ENCODE data around the gene DEPP1.

DNA sequence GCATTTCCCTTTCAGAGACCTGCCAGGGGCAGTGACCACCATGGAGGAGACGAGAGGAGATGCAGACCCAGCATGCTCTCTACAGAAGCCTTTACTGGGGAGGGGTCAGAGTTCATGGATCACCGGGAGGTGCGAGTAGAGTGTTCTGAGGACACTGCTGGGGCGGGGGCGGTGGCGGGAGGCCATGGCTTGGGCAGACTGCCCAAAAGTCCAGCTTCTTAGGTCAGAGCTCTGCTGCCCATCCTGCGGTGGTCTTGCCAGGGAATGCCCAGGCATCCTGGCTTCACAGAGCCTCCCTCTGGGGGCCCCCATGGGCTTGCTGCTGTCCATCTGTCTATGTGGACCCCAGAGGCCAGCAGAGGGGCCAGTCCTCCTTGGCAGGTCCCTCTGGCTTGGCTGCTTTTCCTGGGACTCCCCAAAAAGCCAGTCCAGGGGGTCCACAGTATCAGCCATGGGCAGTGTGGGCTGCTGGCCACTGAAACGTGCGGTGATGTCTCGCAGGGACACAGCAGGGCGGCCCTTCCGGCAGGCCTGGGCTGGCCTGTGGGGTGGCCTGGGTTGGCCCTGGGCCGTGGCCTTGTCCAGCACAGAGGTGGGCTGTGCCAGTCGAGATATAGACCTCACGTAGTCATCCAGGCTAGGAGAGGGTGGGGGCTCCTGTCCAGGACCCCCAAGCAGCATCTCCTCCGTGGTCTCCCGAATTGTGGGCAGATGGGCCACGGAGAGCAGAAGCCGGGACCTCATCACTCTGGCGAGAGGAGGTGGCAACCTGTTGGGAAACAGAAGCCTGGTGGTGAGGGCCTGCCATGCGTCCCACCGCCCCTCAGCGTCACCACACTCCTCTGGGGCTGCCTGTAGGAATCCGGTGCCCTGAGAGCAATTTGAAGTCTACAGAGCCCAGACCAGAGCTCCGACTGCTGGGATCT lies 1.1 kb downstream of the DEPP1 start:
- TF ChIP-seq ATF7 (IDR thresholded peaks at IDR 0.05; ENCODE audit: low read depth) (no peak), PML (IDR thresholded peaks at IDR 0.05; ENCODE audit: low read length) (no peak), POLR2AphosphoS5 (IDR thresholded peaks at IDR 0.05; ENCODE audit: low read length) (no peak), BRCA1 (IDR thresholded peaks at IDR 0.05; ENCODE audit: low read depth, low read length) (no peak)
- TF ChIP-seq, protein P1, sequence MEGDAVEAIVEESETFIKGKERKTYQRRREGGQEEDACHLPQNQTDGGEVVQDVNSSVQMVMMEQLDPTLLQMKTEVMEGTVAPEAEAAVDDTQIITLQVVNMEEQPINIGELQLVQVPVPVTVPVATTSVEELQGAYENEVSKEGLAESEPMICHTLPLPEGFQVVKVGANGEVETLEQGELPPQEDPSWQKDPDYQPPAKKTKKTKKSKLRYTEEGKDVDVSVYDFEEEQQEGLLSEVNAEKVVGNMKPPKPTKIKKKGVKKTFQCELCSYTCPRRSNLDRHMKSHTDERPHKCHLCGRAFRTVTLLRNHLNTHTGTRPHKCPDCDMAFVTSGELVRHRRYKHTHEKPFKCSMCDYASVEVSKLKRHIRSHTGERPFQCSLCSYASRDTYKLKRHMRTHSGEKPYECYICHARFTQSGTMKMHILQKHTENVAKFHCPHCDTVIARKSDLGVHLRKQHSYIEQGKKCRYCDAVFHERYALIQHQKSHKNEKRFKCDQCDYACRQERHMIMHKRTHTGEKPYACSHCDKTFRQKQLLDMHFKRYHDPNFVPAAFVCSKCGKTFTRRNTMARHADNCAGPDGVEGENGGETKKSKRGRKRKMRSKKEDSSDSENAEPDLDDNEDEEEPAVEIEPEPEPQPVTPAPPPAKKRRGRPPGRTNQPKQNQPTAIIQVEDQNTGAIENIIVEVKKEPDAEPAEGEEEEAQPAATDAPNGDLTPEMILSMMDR (IDR thresholded peaks at IDR 0.05 in 2 of 3, conservative IDR thresholded peaks at IDR 0.05 in 1 of 3; ENCODE audit: control insufficient read depth in 2 of 3, extremely low read depth in 1 of 3, insufficient read depth in 1 of 3, low read depth in 3 of 3, low read length in 3 of 3): no peak
